Measurements from ENCODE around the gene SLC38A9.

GRCh38 chr5:55699041-55699688 is 13.0 kb downstream of the SLC38A9 start:
- TF ChIP-seq CTCF (IDR thresholded peaks at IDR 0.05) (no peak), POLR2A (IDR thresholded peaks at IDR 0.05) (no peak)

Data from lower leg skin (tissue), 3 donors.